ENCODE results near the gene ABCG2.

- no peak for TF ChIP-seq POLR2A (IDR thresholded peaks at IDR 0.05)
- TF ChIP-seq, protein P1, sequence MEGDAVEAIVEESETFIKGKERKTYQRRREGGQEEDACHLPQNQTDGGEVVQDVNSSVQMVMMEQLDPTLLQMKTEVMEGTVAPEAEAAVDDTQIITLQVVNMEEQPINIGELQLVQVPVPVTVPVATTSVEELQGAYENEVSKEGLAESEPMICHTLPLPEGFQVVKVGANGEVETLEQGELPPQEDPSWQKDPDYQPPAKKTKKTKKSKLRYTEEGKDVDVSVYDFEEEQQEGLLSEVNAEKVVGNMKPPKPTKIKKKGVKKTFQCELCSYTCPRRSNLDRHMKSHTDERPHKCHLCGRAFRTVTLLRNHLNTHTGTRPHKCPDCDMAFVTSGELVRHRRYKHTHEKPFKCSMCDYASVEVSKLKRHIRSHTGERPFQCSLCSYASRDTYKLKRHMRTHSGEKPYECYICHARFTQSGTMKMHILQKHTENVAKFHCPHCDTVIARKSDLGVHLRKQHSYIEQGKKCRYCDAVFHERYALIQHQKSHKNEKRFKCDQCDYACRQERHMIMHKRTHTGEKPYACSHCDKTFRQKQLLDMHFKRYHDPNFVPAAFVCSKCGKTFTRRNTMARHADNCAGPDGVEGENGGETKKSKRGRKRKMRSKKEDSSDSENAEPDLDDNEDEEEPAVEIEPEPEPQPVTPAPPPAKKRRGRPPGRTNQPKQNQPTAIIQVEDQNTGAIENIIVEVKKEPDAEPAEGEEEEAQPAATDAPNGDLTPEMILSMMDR (IDR thresholded peaks at IDR 0.05) = no peak
These were observed 21.3 kb downstream of the ABCG2 start for GRCh38 chr4:88137112-88137511.

All from Peyer's patch (tissue), 4 donors.